Epithelial cell of alveolus of lung (primary cell): ENCODE data around the gene TSC22D2. TPM values are rescaled to one million over a fixed set of nuclear protein-coding genes. Genes with fewer than 3 reads are reported as not detected.

ENCODE experiments used
- total RNA-seq: library from RNA; depleted of rRNA; stranded (reverse); fragments of >200 nt; gene quantifications from 2 replicates; pipeline ENCODE4 v1.2.1, GENCODE V29; 2015

The TSC22D2 gene
- total RNA-seq, result 9.2 and 11.0 TPM in 2 replicates

GRCh38 chr3:150408221-150409124, at the start of gene TSC22D2:
TSC22D2 (plus strand) TSS chr3:150408298; CDS start chr3:150409351, 1,053 bp downstream.

Other genes starting within 250 kb of the TSC22D2 start
- 248 and 349 TPM in 2 replicates for gene SERP1, start 138.2 kb downstream of the TSC22D2 start, total RNA-seq
- 156 and 186 TPM in 2 replicates for gene EIF2A, start 138.5 kb downstream of the TSC22D2 start, total RNA-seq
- 149 and 152 TPM in 2 replicates for gene SELENOT, start 195.0 kb downstream of the TSC22D2 start, total RNA-seq